HEK293T (cell line): ENCODE results near the gene HOXB3.

Source experiments
- CTCF ChIA-PET: fragments of 350-600 bp; formaldehyde crosslinking; extraction: SDS; loops from one replicate; lab custom pipeline; 2021; ENCODE audit warnings: antibody characterized with exemption, inconsistent platforms; lab: Yijun Ruan, JAX
- POLR2A ChIA-PET: fragments of 350-600 bp; formaldehyde crosslinking; extraction: SDS; loops from one replicate; lab custom pipeline; 2020; ENCODE audit warnings: antibody characterized with exemption, inconsistent platforms; lab: Yijun Ruan, JAX
- DNase-seq: peaks from one replicate; pipeline ENCODE4 v3.0.0; 2012; ENCODE audit warnings: mixed read lengths; ENCODE audit errors: extremely low spot score
- ARNT ChIP-seq: fragments of 450-650 bp; IDR thresholded peaks from 2 replicates; pipeline ENCODE4 v1.6.1; 2017; ENCODE audit warnings: mild to moderate bottlenecking
- BHLHE40 ChIP-seq: fragments of 450-650 bp; IDR thresholded peaks from 2 replicates; pipeline ENCODE4 v1.6.1; 2016; ENCODE audit warnings: mild to moderate bottlenecking, moderate library complexity, borderline replicate concordance
- CTBP1 ChIP-seq: fragments of 450-650 bp; IDR thresholded peaks from 2 replicates; pipeline ENCODE4 v1.6.1; 2016; ENCODE audit warnings: borderline replicate concordance
- ELF4 ChIP-seq: fragments of 450-650 bp; IDR thresholded peaks from 2 replicates; pipeline ENCODE4 v1.6.1; 2017; ENCODE audit warnings: antibody characterized with exemption
- FOXA1 ChIP-seq: fragments of 450-650 bp; IDR thresholded peaks from 2 replicates; pipeline ENCODE4 v1.6.1; 2016; ENCODE audit warnings: mild to moderate bottlenecking
- FOXK2 ChIP-seq: fragments of 450-650 bp; IDR thresholded peaks from 2 replicates; pipeline ENCODE4 v1.6.1; 2016; ENCODE audit warnings: mild to moderate bottlenecking
- FOXM1 ChIP-seq: fragments of 450-650 bp; IDR thresholded peaks from 2 replicates; pipeline ENCODE4 v1.6.1; 2017; ENCODE audit warnings: mild to moderate bottlenecking, borderline replicate concordance
- HDGF ChIP-seq: fragments of 450-650 bp; IDR thresholded peaks from 2 replicates; pipeline ENCODE4 v1.6.1; 2017; ENCODE audit warnings: antibody characterized with exemption, borderline replicate concordance
- L3MBTL2 ChIP-seq: fragments of 450-650 bp; conservative IDR thresholded peaks from 2 replicates; pipeline ENCODE4 v1.6.1; 2016; ENCODE audit warnings: mild to moderate bottlenecking
- LEF1 ChIP-seq: fragments of 450-650 bp; IDR thresholded peaks from 2 replicates; pipeline ENCODE4 v1.6.1; 2017; ENCODE audit warnings: mild to moderate bottlenecking, borderline replicate concordance
- NFRKB ChIP-seq: fragments of 450-650 bp; IDR thresholded peaks from 2 replicates; pipeline ENCODE4 v1.6.1; 2016; ENCODE audit warnings: mild to moderate bottlenecking, moderate library complexity
- PKNOX1 ChIP-seq: fragments of 450-650 bp; IDR thresholded peaks from 2 replicates; pipeline ENCODE4 v1.6.1; 2016
- SP1 ChIP-seq: fragments of 450-650 bp; IDR thresholded peaks from 2 replicates; pipeline ENCODE4 v1.6.1; 2017
- SUZ12 ChIP-seq: fragments of 450-650 bp; IDR thresholded peaks from 2 replicates; pipeline ENCODE4 v1.6.1; 2016; ENCODE audit warnings: mild to moderate bottlenecking
- TARDBP ChIP-seq: fragments of 450-650 bp; IDR thresholded peaks from 2 replicates; pipeline ENCODE4 v1.6.1; 2016
- ZNF384 ChIP-seq: fragments of 450-650 bp; IDR thresholded peaks from 2 replicates; pipeline ENCODE4 v1.6.1; 2016

Gene HOXB3

DNA sequence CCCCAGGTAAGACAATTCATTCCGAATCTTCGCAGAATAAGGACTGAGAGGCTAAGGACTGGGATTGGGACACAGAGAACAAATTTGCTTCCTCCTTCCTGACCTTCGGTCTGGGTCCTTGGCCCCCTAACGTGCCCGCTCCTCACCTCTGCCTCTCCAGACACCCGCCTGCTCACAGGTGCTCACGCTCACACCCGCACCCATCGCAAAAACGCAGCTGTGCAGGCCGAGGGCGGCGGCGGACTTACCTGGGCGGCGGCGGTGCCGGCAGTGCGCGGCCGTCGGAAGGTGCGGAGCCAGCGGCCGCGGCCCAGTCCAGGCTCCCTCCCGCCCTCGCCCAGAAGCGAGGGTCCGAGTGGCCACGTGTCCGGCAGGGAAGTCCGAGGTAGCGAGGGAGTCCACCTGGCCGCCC lies 43.2 kb upstream of the HOXB3 start:
- DNase-seq = no peak
- ChIA-PET CTCF (interaction anchor here (1.6 kb wide), 1 partner anchor 46 kb away, joined by 4 read pairs; no protein-coding TSS in a partner anchor), POLR2A (interaction anchor here (1.3 to 1.4 kb wide), 2 partner anchors 12 kb away, joined by 6 to 7 read pairs; no protein-coding TSS in a partner anchor)
- no peak for TF ChIP-seq SUZ12
- TF ChIP-seq ZNF384 = no peak
- TF ChIP-seq L3MBTL2 = no peak
- TF ChIP-seq PKNOX1 = no peak
- TF ChIP-seq ELF4 = no peak
- TF ChIP-seq LEF1 = no peak
- no peak for TF ChIP-seq CTBP1
- no peak for TF ChIP-seq TARDBP
- TF ChIP-seq FOXA1 = no peak
- no peak for TF ChIP-seq FOXK2
- TF ChIP-seq FOXM1 = no peak
- TF ChIP-seq NFRKB = no peak
- TF ChIP-seq BHLHE40 = no peak
- no peak for TF ChIP-seq SP1
- no peak for TF ChIP-seq HDGF
- TF ChIP-seq ARNT = no peak

- TF ChIP-seq HDGF = no peak
- TF ChIP-seq SUZ12 = no peak
- no peak for TF ChIP-seq FOXA1
- no peak for TF ChIP-seq ZNF384
- no peak for TF ChIP-seq NFRKB
- TF ChIP-seq CTBP1 = no peak
- TF ChIP-seq LEF1 = no peak
- no peak for TF ChIP-seq FOXK2
- TF ChIP-seq BHLHE40 = no peak
- TF ChIP-seq FOXM1 = no peak
- TF ChIP-seq SP1 = no peak
- no peak for TF ChIP-seq L3MBTL2
- POLR2A ChIA-PET = interaction anchor here (1.0 to 1.4 kb wide), 4 partner anchors 9 to 364 kb away, joined by 3 to 7 read pairs (median 6); no protein-coding TSS in a partner anchor
- CTCF ChIA-PET = interaction anchor here (0.6 to 1.6 kb wide), 3 partner anchors 39 to 58 kb away, joined by 4 read pairs; no protein-coding TSS in a partner anchor
Observed at GRCh38 chr17:48632579-48633265, 42.7 kb upstream of the HOXB3 start.

GRCh38 chr17:48631693-48632578 lies 41.9 kb upstream of the HOXB3 start:
- CTCF ChIA-PET = interaction anchor here (0.6 to 1.6 kb wide), 3 partner anchors 40 to 58 kb away, joined by 4 read pairs; no protein-coding TSS in a partner anchor
- POLR2A ChIA-PET = interaction anchor here (1.0 to 1.4 kb wide), 4 partner anchors 8 to 364 kb away, joined by 3 to 7 read pairs (median 6); no protein-coding TSS in a partner anchor

More at GRCh38 chr17:48632579-48633265, 42.7 kb upstream of the HOXB3 start:
- DNase-seq = no peak

DNA sequence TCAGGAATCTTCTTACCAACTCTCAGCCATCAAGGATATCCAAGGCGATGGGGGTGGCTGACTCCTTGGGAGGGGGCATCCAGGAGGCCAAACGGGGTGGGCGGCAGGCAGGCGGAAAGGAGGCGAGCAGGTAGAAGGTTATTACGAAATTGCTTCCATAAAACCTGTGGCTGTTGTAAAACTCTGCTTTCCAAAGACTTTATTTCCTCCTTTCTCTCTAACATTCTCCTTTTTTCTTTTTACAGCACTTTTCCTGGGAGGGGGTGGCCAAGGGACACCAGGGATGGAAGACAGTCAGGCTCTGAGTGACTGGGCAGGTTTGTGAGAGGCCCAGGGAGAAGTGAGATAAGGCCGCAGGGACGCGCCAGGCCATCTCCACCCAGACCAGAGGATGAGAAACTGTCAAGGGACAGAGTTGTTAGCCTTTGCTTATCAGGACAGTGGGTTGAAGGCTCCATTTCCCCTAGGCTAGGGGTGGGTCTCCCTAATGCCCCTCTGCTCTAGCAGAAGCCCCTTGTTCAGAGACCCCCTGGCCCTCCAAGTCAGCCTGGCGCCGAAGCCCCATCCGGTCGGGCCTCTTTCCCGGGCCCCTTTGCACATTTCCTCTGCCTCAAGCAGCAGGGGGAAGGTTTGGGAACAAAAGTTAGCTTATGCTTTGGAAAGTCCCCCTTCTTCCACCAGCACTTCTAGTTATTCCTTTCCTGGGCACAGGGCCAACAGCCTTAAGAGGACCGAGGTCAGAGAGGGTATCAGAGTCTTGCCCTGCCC lies 41.1 kb upstream of the HOXB3 start:
- DNase-seq = no peak
- ChIA-PET POLR2A (interaction anchor here (1.3 kb wide), 1 partner anchor 7 kb away, joined by 7 read pairs; no protein-coding TSS in a partner anchor), CTCF (interaction anchor here (1.6 kb wide), 1 partner anchor 48 kb away, joined by 4 read pairs; no protein-coding TSS in a partner anchor)
- no peak for TF ChIP-seq ELF4
- TF ChIP-seq FOXK2 = no peak
- no peak for TF ChIP-seq SP1
- TF ChIP-seq NFRKB = no peak
- TF ChIP-seq ARNT = no peak
- TF ChIP-seq CTBP1 = no peak
- TF ChIP-seq L3MBTL2 = no peak
- no peak for TF ChIP-seq LEF1
- TF ChIP-seq FOXM1 = no peak
- no peak for TF ChIP-seq ZNF384
- TF ChIP-seq PKNOX1 = no peak
- no peak for TF ChIP-seq BHLHE40
- no peak for TF ChIP-seq SUZ12
- TF ChIP-seq FOXA1 = no peak
- no peak for TF ChIP-seq HDGF
- no peak for TF ChIP-seq TARDBP

More at GRCh38 chr17:48631693-48632578, 41.9 kb upstream of the HOXB3 start:
- no peak for DNase-seq
- TF ChIP-seq CTBP1 (no peak), BHLHE40 (no peak)
